AG04450 (cell line): ENCODE data around the gene SPEN. TPM values are rescaled to one million over a fixed set of nuclear protein-coding genes. Genes with fewer than 3 reads are reported as not detected.

ENCODE experiments used
- CTCF ChIA-PET: fragments of 300-600, 350-600 bp; formaldehyde crosslinking; extraction: SDS; loops from one replicate; lab custom pipeline; 2022; ENCODE audit warnings: antibody characterized with exemption, inconsistent platforms; lab: Charles Lee
- POLR2A ChIA-PET: fragments of 350-600 bp; formaldehyde crosslinking; extraction: SDS; loops from one replicate; lab custom pipeline; 2021; ENCODE audit warnings: antibody characterized with exemption, inconsistent platforms; lab: Yijun Ruan, JAX
- DNase-seq: peaks from one replicate; pipeline ENCODE4 v3.0.0-alpha.2; 2011; ENCODE audit warnings: low read depth, low spot score
- H3K27ac ChIP-seq: one replicate; pipeline ENCODE4 v1.5.1; 2012; ENCODE audit warnings: low read depth, low read length, control low read depth
- H3K27me3 ChIP-seq: one replicate; pipeline ENCODE4 v1.6.0; 2012; ENCODE audit warnings: low read length; ENCODE audit not compliant: control insufficient read depth, insufficient read depth
- H3K4me3 ChIP-seq: 2 replicates; pipeline ENCODE4 v1.5.1; 2011; ENCODE audit warnings: mild to moderate bottlenecking, low read depth, low read length, control low read depth
- H3K9me3 ChIP-seq: 2 replicates; pipeline ENCODE4 v1.5.1; 2012; ENCODE audit warnings: low read length; ENCODE audit not compliant: control insufficient read depth, insufficient read depth
- CTCF ChIP-seq: IDR thresholded peaks from 2 replicates; pipeline ENCODE4 v1.5.1; 2011; ENCODE audit warnings: low read depth, low read length, control low read depth, inconsistent platforms
- polyA minus RNA-seq: library from RNA; depleted of rRNA, polyadenylated mRNA; stranded (reverse); fragments of >200 nt; gene quantifications from 2 replicates; pipeline ENCODE4 v1.2.3, GENCODE V29; 2011; rRNA and poly(A)+ RNA removed
- polyA plus RNA-seq: library from polyadenylated mRNA; depleted of rRNA; stranded (reverse); fragments of >200 nt; gene quantifications from 2 replicates; pipeline ENCODE4 v1.2.3, GENCODE V29; 2011; rRNA removed

SPEN gene
- 5.2 and 5.4 TPM in 2 replicates for polyA plus RNA-seq
- polyA minus RNA-seq, result 17.3 and 20.5 TPM in 2 replicates

DNA sequence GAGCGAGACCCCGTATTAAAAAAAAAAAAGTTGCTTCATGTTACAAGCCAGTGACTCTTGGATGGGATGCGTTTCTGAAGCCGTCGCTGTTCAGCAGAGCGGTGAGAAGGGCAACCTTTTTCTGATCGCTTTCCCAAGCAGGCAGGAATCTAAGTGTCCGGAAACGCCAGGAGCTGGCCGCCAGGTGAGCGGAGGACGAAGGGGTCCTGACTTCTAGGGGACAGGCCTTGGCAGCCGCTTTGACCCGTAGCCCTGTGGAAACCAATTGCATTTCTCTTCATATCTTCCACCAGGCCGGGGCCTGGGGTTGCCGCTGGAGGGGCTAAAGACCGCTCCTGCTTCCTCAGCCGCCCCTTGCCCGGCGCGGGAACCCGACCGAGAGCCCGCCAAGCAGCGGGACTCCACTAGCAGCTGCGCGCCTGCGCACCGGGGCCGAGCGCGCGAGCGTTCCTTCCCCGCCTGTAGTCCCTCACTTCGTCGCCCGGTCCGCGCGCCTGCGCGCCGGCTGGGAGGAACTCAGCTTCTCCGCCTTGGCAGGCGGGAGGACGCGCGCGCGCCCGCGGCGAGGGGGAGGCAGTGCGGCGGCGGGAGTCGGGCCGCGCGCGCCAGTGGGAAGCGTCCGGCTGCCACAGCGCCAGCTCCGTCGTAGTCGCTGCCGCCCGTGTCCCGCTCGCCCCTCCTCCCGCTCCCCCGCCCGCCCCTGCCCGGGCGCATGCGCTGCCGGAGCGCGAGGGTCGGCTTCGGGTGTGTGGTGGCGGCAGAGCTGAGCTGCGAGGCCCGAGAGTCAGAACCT lies at the start of gene SPEN:
Gene SPEN (plus strand): TSS at position 608 of the 793 bp plus-strand sequence. CDS start 361 bp downstream, outside the sequence.
- DNase-seq, result peak; percentile 89
- H3K9me3 ChIP-seq, result no peaks in the 10 kb centered on the region
- CTCF ChIA-PET, result interaction anchor here (0.6 to 1.8 kb wide), 4 partner anchors 32 to 160 kb away, joined by 3 to 7 read pairs (median 3); no protein-coding TSS in a partner anchor

DNA sequence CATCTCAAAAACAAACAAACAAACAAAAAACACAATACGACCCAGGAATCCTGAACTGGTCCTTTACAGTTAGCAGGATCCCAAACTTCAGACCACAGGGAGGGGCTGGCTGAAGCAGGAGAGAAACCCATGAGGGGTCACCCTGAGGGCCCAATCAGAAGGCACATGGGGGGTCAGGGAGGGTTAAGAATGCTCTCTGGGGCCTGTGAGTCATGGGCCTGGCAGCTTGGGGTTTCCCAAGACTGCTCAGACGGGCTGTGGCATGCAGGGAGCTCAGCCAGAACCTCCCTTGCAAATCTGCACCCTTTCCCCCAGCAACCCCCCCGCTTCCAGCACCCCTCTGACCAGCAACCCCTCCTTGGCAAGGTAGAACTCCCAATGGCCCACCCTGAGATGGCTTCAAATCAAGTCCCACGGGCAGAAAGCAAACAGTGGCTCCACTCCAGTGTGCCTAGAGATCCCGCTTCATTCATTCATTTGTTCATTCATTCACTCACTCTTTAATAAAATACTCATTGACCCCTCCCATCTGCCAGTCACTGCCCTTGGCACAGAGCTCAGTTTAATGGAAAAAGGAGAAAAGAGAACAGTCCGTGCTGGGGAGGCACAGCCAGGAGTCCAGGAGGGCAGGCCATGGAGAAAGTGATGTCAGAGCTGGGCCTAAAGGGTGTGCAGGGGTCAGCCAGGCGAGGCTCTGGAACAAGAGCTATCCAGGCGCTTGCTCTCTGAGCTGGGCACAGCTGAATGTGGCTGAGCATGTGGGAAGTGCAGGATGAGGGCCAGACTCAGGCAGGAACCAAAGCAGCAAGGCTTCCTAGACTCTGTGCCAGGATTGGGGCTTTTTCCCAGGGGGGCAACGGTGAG lies 48.3 kb upstream of the SPEN start:
- POLR2A ChIA-PET, result interaction anchor here (0.6 to 1.5 kb wide), 11 partner anchors 12 to 346 kb away, joined by 3 to 12 read pairs (median 4); partner anchors contain the start of genes HSPB7 and SPEN
- no peak for TF ChIP-seq CTCF
- H3K27ac ChIP-seq, result peak overlapping the region; percentile 88
- H3K27me3 ChIP-seq, result no peaks in the 10 kb centered on the region
- DNase-seq, result peak; percentile 90
- H3K9me3 ChIP-seq, result no peaks in the 10 kb centered on the region
- no peak overlapping the region for H3K4me3 ChIP-seq
- CTCF ChIA-PET, result interaction anchor here (0.7 to 5.5 kb wide), 5 partner anchors 16 to 300 kb away, joined by 4 to 43 read pairs (median 5); no protein-coding TSS in a partner anchor

More for the DNA sequence above, at the start of gene SPEN:
- no peak for TF ChIP-seq CTCF
- peak within 1 kb of the TSS; percentile 87 for H3K4me3 ChIP-seq
- POLR2A ChIA-PET, result interaction anchor here (0.9 to 4.9 kb wide), 7 partner anchors 10 to 128 kb away, joined by 3 to 59 read pairs (median 6); no protein-coding TSS in a partner anchor
- peak within 1 kb of the TSS; percentile 75 for H3K27ac ChIP-seq
- no peaks in the 10 kb centered on the region for H3K27me3 ChIP-seq

- TF ChIP-seq CTCF, result no peak
- no peak for DNase-seq
- Histone ChIP-seq H3K27me3 (no peaks in the 10 kb centered on the region), H3K4me3 (no peak overlapping the region), H3K9me3 (no peaks in the 10 kb centered on the region), H3K27ac (peak overlapping the region; percentile 88)
- ChIA-PET CTCF (interaction anchor here (0.9 to 5.5 kb wide), 5 partner anchors 15 to 273 kb away, joined by 3 to 43 read pairs (median 4); partner anchors contain the start of gene FAM131C), POLR2A (interaction anchor here (0.6 to 1.5 kb wide), 9 partner anchors 11 to 345 kb away, joined by 3 to 12 read pairs (median 4); partner anchors contain the start of genes HSPB7 and SPEN)
Measured at GRCh38 chr1:15799928-15800835, 47.3 kb upstream of the SPEN start.

DNA sequence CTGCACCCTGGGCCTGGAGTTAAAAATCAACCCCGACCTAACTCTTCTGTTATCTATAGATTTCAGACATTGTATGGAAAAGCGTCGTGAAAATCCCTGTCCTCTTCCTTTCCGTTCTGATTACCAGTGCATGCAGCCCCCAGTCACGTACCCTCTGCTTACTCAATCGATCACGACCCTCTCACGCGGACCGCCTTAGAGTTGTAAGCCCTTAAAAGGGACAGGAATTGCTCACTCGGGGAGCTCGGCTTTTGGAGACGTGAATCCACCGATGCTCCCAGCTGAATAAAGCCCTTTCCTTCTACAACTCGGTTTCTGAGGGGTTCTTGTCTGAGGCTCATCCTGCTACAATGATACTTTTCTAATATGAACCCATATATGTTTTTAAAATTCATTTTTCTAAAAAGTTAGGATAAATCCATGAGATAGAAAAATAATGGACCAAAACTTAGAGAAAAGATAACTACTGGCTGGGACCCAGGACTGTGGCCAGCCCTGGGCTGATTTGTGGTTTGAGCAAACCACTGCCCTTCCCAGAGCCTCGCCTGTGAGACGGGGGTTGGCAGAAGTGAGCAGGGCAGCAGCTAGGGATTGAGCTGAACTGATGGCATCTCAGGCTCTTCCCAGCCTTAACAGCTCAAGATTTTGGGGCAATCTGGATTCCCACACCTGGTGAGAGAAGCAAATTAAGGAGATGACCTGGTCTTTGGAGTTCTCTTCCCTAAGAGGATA lies 45.1 kb upstream of the SPEN start:
- Histone ChIP-seq H3K9me3 (no peaks in the 10 kb centered on the region), H3K27me3 (no peaks in the 10 kb centered on the region), H3K27ac (no peak overlapping the region), H3K4me3 (no peak overlapping the region)
- no peak for DNase-seq
- ChIA-PET CTCF (interaction anchor here (0.5 to 5.5 kb wide), 4 partner anchors 13 to 254 kb away, joined by 3 to 43 read pairs (median 6); no protein-coding TSS in a partner anchor), POLR2A (interaction anchor here (0.6 kb wide), 1 partner anchor 43 kb away, joined by 6 read pairs; no protein-coding TSS in a partner anchor)
- TF ChIP-seq CTCF, result no peak
